SH-SY5Y (cell line): ENCODE data around the gene PARD3.

Experiments
- GATA2 ChIP-seq: IDR thresholded peaks from 2 replicates; pipeline ENCODE4 v1.6.1; 2011; ENCODE audit warnings: mild to moderate bottlenecking, low read depth, low read length
- GATA3 ChIP-seq: IDR thresholded peaks from 2 replicates; pipeline ENCODE4 v1.6.1; 2011; ENCODE audit warnings: low read depth, mild to moderate bottlenecking, low read length, moderate library complexity

DNA sequence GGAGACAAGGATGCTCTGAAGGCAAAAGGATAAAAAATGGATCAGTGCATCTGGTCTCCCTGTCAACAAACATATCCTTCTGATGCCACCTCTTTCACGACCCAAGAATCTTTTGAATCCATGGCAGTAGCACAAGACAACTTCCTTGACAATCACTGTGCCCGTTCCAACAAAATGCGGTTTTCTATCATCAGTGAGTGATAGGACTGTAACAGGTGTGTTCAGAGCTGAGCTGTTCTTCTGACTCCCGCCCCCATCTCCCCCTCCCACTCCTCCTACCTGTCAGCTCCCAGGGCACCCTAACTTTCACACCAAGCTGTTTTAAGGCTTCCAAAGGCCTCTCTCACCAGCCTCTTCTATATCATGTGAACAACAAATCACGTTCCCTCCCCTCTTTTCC lies 74.8 kb downstream of the PARD3 start:
- no peak for TF ChIP-seq GATA2
- TF ChIP-seq GATA3 = no peak
